ENCODE results near the gene STXBP5L. TPM values are rescaled to one million over a fixed set of nuclear protein-coding genes. Genes with fewer than 3 reads are reported as not detected.
"Not testable (repeated sequence)": the region's sequence is repeated elsewhere in the genome, so short reads cannot be mapped to it uniquely, and the experiment has no call there.

The STXBP5L gene
- polyA plus RNA-seq (ENCODE audit: insufficient read length): 0.33 TPM
- long read RNA-seq, donor 1: 0 reads
- long read RNA-seq, donor 2: 0 reads
- long read RNA-seq, donor 3: 0 reads
- long read RNA-seq, donor 4: 0 reads
- long read RNA-seq, donor 5: 0 reads
- long read RNA-seq, donor 6: 0 reads
- long read RNA-seq, donor 7: 0 reads
- long read RNA-seq, donor 8: 0 reads

GRCh38 chr3:120908030-120908794, at the start of gene STXBP5L:
Gene STXBP5L, plus strand, starts transcription at chr3:120908205. Its CDS starts 1,374 bp downstream, at chr3:120909579.
- peak; percentile 84 for DNase-seq

- DNase-seq: no peak
Measured at GRCh38 chr3:120858521-120858920, 49.5 kb upstream of the STXBP5L start.

DNA sequence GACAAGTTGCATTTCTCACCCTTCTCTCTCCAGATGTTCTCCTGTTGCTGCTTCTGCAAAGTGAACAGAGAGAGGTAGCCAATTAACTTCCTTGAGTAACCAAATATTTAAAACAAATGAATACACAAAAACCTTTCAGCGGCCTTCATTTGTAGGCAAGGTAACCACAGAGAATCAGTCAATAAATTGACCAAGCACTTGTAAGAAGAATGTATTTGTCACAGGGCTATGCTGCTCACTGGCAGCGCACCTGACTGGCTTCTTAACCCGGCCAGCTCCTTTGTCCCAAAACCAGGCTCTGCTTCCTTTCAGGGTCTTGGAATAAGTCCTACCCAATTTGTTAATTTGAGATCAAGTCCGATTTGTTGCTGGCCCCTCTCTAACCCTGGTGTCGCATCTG, 43.5 kb upstream of the STXBP5L start:
- DNase-seq: no peak

DNA sequence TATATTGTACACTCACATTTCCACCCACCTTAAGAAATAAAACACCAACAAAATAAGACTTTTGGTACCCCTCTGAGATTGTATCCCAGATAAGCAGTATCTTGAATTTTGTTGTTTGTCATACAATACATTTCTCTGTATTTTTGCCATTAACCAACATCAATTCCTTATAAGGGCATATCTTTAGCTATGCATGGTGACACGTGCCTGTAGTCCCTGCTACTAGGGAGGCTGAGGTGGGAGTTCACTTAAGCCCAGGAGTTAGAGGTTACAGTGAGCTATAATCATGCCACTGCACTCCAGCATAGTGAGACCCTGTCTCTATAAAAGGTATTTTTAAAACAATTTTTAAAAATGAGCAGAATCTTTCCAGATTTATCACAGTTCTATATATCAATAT, 32.5 kb upstream of the STXBP5L start:
- DNase-seq: no peak

- DNase-seq: no peak
Measured at GRCh38 chr3:120875989-120876388, 32.0 kb upstream of the STXBP5L start.

DNA sequence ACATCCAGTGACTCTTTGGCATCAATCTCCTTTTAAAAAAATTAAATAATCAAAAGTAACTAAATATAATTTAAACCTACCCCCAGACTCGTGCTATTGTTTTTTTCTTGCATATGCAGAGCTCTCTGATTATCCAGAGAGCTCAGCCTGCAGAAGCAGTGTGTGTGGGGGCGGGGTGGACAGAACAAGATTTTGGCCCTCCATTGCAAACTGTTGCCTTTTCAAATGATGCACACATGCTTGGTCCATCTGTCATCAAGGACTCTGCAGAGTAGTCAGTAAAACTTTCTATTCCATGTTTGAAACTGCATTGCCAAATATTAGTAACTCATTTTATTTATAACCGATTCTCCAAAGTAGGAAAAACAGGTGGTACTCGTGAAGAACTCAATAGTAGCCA, 28.6 kb upstream of the STXBP5L start:
- no peak for DNase-seq

DNA sequence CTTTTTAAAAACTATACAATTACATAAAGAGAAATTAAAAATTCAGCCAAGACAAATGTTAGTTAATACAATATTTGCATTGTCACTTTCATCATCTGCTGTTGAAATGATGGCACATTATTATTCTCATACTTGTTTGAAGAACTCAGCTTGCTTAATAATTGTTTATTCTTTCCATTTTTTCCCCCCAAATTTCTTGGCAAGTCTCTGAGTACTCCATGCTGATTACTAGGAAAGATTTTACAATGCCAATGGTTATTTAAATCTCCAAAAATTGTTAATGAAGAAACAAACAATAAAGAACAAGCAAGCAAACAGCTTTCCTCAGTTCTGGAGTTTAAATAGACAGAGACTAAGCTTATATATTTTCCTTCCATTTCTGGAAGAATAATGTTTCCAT, 15.1 kb upstream of the STXBP5L start:
- DNase-seq: no peak

GRCh38 chr3:120894316-120895057, 13.5 kb upstream of the STXBP5L start:
- DNase-seq: peak; percentile 46

- not testable (repeated sequence) for DNase-seq
Measured at GRCh38 chr3:120901716-120902115, 6.3 kb upstream of the STXBP5L start.

DNA sequence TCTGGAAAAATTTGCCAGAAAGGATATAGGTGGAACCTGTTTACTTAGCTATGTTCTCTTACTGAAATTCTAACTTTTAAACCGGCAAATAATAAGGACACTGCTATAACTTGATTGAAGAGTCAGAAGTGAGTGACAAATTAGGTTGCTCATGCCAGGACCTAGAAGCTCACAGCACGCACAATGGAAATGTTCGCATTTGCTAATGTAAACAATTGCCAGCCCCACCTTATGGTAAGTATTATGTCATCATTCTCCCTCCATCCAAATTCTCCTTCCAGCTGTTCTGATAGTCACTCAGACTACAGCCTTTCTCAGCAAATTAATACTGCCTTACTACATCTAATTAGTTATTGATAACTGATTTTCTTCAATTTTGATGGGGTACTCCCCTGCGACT, 4.8 kb upstream of the STXBP5L start:
- no peak for DNase-seq

GRCh38 chr3:120907659-120908029, 361 bp upstream of the STXBP5L start:
- DNase-seq: no peak

- DNase-seq: no peak
Measured at GRCh38 chr3:120908795-120909601, 993 bp downstream of the STXBP5L start.

DNA sequence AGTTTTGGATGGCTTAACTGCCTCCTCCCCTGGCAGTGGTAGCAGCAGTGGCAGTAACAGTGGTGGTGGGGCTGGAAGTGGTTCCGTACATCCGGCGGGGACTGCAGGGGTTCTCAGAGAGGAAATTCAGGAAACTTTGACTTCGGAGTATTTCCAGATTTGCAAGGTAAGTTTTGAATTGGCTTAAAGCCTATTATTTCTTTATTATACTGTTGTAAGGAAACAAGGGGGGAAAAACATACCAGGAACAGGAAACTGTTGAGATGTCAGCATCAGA, 1.5 kb downstream of the STXBP5L start:
- DNase-seq: no peak

DNA sequence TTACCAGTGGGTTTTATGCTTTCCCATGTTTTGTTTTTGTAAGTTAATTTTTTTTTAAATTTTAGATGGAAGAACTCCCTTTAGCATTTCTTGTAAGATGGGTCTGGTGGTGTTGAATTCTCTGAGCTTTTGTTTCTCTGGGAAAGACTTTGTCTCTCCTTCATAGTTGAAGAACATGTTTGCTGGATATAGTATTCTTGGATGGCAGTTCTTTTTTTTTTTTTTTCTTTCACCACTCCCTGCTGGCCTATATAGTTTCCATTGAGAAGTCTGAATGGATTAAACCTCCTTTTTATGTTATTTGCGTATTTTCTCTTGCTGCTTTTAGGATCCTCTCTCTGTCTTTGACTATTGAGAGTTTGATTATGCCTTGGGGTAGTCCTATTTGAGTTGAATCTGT, 18.1 kb downstream of the STXBP5L start:
- DNase-seq: no peak

- DNase-seq: no peak
Measured at GRCh38 chr3:120928991-120929390, 21.0 kb downstream of the STXBP5L start.

DNA sequence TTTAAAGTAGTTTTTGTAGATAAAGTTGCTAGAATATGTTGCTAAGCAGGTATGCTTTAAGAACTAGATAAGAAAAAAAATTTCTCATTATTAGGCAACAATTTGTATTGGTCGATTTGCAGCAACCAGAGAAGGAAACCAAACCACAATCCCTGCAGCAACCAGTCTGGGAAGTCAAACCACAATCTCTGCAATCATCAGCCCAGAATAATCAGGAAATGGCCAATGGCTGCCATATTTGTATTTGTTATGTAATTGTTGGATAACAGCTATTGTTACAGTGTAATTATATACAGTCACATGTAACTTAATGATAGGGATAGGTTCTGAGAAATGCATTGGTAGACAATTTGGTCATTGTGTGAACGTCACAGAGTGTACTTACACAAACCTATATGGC, 23.6 kb downstream of the STXBP5L start:
- DNase-seq: no peak

- no peak for DNase-seq
Measured at GRCh38 chr3:120956143-120956542, 48.1 kb downstream of the STXBP5L start.

DNA sequence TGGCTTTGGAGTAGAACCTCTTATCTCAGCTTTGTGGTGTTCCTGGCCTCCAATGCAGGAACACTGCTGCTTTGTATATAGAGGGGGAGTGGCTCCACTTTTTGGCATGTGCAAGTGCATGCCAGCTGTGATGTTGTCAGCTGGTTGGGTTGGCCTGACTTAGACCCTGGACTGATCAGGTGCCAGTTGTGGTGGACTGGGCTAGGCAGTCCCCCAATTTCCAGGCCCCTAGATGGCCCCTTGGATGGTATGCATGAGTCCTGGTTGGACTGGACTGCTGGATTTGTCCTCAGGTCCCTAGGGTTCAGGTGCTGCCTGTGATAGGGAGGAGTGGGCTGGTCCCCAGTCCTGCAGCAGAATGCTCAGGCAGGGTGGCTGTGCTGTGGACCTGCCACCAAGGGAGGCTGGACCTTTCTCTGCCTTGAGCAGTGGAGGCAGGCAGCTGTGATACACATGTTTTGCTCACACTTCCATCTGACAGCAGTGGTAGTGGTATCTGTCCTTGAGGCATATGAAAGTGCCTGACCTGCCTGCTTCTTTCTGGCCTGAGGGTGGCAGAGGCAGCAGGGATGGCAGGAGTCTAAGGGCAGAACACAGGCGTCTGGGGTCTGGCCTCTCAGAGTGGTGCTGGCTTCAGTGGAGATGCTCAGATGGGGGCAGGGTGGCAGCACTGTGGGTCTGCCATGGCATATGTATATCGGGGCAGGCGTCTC, 74.8 kb downstream of the STXBP5L start:
- DNase-seq: no peak

- DNase-seq: no peak
Measured at GRCh38 chr3:120983321-120983665, 75.3 kb downstream of the STXBP5L start.

- no peak for DNase-seq
Measured at GRCh38 chr3:120983841-120984240, 75.8 kb downstream of the STXBP5L start.

DNA sequence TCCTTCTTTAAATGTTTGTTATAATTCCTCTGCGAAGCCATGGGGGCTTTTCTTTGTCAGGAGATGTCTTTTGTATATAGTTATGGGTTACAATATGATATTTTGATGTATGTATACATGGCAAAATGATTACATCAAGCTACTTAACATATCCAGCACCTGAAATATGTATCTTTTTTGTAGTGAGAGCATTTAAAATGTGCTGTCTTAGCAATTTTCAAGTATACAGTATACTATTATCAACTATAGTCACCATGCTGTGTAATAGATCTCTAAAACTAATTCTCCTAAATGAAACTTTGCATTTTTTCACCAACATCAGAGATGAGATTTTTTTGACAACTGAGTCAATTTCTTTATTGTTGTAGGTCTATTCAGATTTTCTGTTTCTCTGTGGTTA, 77.2 kb downstream of the STXBP5L start:
- no peak for DNase-seq

DNA sequence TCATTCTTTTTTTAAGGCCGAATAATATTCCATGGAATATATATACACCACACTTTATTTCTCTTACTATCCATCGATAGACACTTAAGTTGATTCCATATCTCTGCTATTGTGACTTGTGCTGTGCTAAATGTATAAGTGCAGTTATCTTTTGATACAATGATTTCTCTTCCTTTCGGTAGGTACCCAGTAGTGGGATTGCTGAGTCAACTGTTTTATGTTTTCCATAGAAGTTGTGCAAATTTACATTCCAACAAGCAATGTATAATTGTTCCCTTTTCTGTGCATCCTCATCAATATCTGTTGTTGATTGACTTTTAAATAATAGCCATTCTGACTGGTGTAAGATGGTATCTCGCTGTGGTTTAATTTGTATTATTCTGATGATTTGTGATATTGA, 81.0 kb downstream of the STXBP5L start:
- no peak for DNase-seq
